Measurements from ENCODE around the gene LPAR4.
"Not testable (repeated sequence)": the region's sequence is repeated elsewhere in the genome, so short reads cannot be mapped to it uniquely, and the experiment has no call there.

Gene LPAR4

DNA sequence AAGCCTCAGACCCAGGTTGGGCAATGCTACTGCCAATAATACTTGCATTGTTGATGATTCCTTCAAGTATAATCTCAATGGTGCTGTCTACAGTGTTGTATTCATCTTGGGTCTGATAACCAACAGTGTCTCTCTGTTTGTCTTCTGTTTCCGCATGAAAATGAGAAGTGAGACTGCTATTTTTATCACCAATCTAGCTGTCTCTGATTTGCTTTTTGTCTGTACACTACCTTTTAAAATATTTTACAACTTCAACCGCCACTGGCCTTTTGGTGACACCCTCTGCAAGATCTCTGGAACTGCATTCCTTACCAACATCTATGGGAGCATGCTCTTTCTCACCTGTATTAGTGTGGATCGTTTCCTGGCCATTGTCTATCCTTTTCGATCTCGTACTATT is 7.4 kb downstream of the LPAR4 start:
- H3K27me3 ChIP-seq (ENCODE audit: control insufficient read depth, insufficient read depth, low read length), result no peaks in the 10 kb centered on the region
- H3K36me3 ChIP-seq (ENCODE audit: control insufficient read depth, insufficient read depth, low read length), result no peaks in the 10 kb centered on the region
- H3K27ac ChIP-seq (ENCODE audit: low read length), result no peak overlapping the region
- no CpG with 5 or more reads among the region's 5 CpGs for WGBS (ENCODE audit: insufficient coverage, insufficient read length)
- DNase-seq (ENCODE audit: low read depth, low spot score), result no peak
- H3K9me3 ChIP-seq (ENCODE audit: control insufficient read depth, insufficient read depth, low read length), result no peaks in the 10 kb centered on the region
- H3K4me3 ChIP-seq (ENCODE audit: low read length), result no peak overlapping the region
- H3K4me1 ChIP-seq (ENCODE audit: control insufficient read depth, insufficient read depth, low read length), result no peaks in the 10 kb centered on the region

DNA sequence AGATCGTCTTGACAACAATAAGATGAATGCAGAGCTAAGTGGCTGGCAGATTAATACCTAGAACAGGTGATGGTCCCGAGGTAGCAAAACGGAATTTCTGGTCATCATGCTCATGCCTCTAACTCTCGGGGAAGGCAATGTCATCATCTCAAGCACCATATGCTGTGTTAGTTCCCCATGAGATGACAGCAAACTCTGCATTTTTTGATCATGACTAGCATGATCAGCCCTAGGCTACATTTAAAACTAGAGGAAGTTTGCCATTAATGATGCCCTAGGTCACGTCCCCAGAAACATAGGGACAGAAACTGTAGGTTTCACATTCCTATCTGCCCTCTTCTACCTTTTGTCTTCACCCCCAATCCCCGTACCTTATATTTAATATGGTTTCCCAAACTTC is 11.6 kb downstream of the LPAR4 start:
- no peaks in the 10 kb centered on the region for H3K9me3 ChIP-seq (ENCODE audit: control insufficient read depth, insufficient read depth, low read length)
- no peak for DNase-seq (ENCODE audit: low read depth, low spot score)
- WGBS (ENCODE audit: insufficient coverage, insufficient read length), result no CpG with 5 or more reads among the region's 6 CpGs

DNA sequence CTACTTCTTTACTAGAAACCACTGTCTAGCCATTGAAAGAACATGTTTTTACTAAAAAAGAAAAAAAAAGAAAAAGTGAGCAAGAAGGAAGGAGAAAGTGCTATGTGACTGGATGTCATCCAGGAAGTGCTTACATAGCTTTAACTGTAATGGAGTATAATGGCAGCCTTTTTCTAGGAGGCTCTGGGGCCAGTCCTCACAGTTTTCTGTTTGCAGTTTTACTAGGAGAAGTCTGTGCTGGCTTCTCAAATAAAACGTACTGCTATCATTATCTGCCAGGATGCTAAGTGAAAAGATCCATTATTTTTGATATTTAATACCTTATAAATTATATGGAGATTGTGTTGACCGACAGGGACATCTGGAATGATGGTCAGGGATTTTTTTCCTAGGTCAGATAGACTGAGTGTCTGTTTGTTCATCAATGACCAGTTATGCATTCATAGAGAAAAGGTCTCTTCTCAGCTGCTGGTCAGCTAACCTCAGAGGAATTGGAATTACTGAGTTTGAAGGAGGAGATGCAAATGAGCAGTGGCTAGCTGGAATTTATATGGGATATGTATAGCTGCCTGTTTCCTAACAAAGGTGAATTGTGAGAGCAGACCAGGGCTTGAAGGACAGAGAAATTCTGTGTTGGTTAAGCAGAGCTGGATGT is 21.7 kb downstream of the LPAR4 start:
- Histone ChIP-seq H3K36me3 (ENCODE audit: control insufficient read depth, insufficient read depth, low read length) (no peaks in the 10 kb centered on the region), H3K4me3 (ENCODE audit: low read length) (no peak overlapping the region), H3K9me3 (ENCODE audit: control insufficient read depth, insufficient read depth, low read length) (no peaks in the 10 kb centered on the region), H3K4me1 (ENCODE audit: control insufficient read depth, insufficient read depth, low read length) (no peaks in the 10 kb centered on the region), H3K27me3 (ENCODE audit: control insufficient read depth, insufficient read depth, low read length) (no peaks in the 10 kb centered on the region), H3K27ac (ENCODE audit: low read length) (no peak overlapping the region)
- DNase-seq (ENCODE audit: low read depth, low spot score), result no peak
- WGBS (ENCODE audit: insufficient coverage, insufficient read length), result no CpG with 5 or more reads among the region's 2 CpGs

More for the DNA sequence above, 11.6 kb downstream of the LPAR4 start:
- no peaks in the 10 kb centered on the region for H3K27me3 ChIP-seq (ENCODE audit: control insufficient read depth, insufficient read depth, low read length)
- no peak overlapping the region for H3K27ac ChIP-seq (ENCODE audit: low read length)
- no peaks in the 10 kb centered on the region for H3K36me3 ChIP-seq (ENCODE audit: control insufficient read depth, insufficient read depth, low read length)
- H3K4me1 ChIP-seq (ENCODE audit: control insufficient read depth, insufficient read depth, low read length), result no peaks in the 10 kb centered on the region
- H3K4me3 ChIP-seq (ENCODE audit: low read length), result no peak overlapping the region

DNA sequence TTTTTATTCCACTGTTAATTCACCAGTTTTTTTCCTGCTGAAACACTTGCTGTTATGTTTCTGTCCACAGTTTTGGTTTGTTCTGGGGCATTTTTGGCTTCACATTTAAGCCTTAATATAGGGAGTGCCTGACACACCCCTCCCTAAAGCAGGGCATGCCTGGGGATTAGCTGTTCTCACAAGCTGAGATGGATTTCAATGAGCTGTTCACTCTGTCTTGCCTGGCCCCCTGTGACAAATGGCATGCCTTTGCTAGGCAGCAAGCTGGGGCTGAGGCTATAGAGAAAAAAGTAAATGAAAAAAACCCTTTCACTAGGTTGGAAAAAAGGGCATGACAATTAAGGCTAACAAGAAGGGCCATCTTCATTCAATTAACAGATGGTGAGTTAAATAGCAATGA is 22.4 kb downstream of the LPAR4 start:
- Histone ChIP-seq H3K27ac (ENCODE audit: low read length) (no peak overlapping the region), H3K27me3 (ENCODE audit: control insufficient read depth, insufficient read depth, low read length) (no peaks in the 10 kb centered on the region), H3K9me3 (ENCODE audit: control insufficient read depth, insufficient read depth, low read length) (no peaks in the 10 kb centered on the region), H3K4me3 (ENCODE audit: low read length) (no peak overlapping the region), H3K4me1 (ENCODE audit: control insufficient read depth, insufficient read depth, low read length) (no peaks in the 10 kb centered on the region), H3K36me3 (ENCODE audit: control insufficient read depth, insufficient read depth, low read length) (no peaks in the 10 kb centered on the region)
- DNase-seq (ENCODE audit: low read depth, low spot score), result no peak

DNA sequence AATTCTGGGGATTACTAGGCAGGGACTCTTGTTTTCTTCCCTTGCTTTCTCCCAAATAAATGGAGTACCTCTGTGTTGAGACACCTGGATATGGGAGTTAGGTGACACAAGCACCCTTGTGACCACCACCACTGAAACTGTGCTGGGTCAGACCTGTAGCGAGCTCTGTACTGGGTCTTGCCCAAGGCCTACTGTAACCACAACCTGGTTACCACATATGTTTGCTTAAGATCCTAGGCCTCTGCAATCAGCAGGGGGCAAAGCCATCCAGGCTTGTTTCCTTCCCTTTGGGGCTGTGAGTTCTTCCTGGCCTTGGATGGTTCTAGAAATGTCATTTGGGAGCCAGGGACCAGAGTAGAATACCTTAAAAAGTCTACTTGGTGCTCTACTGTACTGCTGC is 49.4 kb downstream of the LPAR4 start:
- Histone ChIP-seq H3K27me3 (ENCODE audit: control insufficient read depth, insufficient read depth, low read length) (no peaks in the 10 kb centered on the region), H3K4me1 (ENCODE audit: control insufficient read depth, insufficient read depth, low read length) (no peaks in the 10 kb centered on the region), H3K4me3 (ENCODE audit: low read length) (no peak overlapping the region), H3K36me3 (ENCODE audit: control insufficient read depth, insufficient read depth, low read length) (no peaks in the 10 kb centered on the region), H3K9me3 (ENCODE audit: control insufficient read depth, insufficient read depth, low read length) (no peaks in the 10 kb centered on the region), H3K27ac (ENCODE audit: low read length) (no peak overlapping the region)
- WGBS (ENCODE audit: insufficient coverage, insufficient read length), result no CpG with 5 or more reads among the region's 1 CpG
- no peak for DNase-seq (ENCODE audit: low read depth, low spot score)

DNA sequence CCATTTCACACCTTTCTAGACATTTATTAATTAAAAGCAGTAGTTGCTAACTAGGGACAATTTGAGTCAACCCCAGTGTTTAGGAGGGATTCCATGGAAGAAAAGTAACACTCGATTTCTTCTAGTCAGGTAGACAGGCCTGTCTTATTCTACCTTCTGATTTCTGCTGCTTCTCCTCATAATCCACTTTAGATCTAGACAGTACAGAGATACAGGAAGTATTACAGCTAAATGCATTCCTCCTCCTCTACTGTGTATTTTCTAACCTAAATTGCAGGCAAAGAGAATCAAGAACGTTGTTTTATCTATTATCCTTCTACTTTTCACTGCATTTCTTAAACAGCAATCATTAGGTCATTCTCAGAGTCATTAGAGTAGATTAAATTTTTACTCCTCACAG is 52.6 kb downstream of the LPAR4 start:
- no peaks in the 10 kb centered on the region for H3K4me1 ChIP-seq (ENCODE audit: control insufficient read depth, insufficient read depth, low read length)
- H3K9me3 ChIP-seq (ENCODE audit: control insufficient read depth, insufficient read depth, low read length), result no peaks in the 10 kb centered on the region
- H3K36me3 ChIP-seq (ENCODE audit: control insufficient read depth, insufficient read depth, low read length), result no peaks in the 10 kb centered on the region
- no peaks in the 10 kb centered on the region for H3K27me3 ChIP-seq (ENCODE audit: control insufficient read depth, insufficient read depth, low read length)
- no CpG with 5 or more reads among the region's 2 CpGs for WGBS (ENCODE audit: insufficient coverage, insufficient read length)
- no peak overlapping the region for H3K4me3 ChIP-seq (ENCODE audit: low read length)
- no peak for DNase-seq (ENCODE audit: low read depth, low spot score)
- no peak overlapping the region for H3K27ac ChIP-seq (ENCODE audit: low read length)

DNA sequence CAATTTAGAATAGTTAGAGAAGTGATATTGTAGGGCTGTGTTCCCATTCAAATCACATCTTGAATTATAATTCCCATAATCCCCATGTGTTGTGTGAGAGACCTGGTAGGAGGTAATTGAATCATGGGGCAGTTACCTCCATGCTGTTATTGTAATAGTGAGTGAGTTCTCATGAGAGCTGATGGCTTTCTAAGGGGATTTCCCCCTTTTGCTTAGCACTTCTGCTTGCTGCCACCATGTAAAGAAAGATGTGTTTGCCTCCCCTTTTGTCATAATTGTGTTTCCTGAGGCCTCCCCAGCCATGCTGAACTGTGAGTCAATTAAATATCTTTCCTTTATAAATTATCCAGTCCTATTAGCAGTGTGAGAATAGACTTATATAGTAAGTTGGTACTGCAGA is 53.2 kb downstream of the LPAR4 start:
- DNase-seq (ENCODE audit: low read depth, low spot score), result no peak

DNA sequence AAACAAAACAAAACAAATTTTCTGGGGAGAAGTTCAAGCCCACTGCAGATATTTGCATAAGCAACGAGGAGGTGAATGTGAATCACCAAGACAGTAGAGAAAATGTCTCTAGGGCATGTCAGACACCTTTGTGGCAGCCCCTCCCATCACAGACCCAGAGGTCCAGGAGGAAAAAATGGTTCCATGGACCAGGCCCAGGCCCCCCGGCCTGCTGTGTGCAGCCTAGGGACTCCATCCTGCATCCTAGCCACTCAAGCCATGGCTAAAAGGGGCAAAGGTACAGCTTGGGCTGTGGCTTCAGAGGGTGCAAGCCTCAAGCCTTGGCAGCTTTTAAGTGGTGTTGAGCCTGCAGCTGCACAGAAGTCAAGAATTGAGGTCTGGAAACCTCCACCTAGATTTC is 54.0 kb downstream of the LPAR4 start:
- no peaks in the 10 kb centered on the region for H3K27me3 ChIP-seq (ENCODE audit: control insufficient read depth, insufficient read depth, low read length)
- H3K4me1 ChIP-seq (ENCODE audit: control insufficient read depth, insufficient read depth, low read length), result no peaks in the 10 kb centered on the region
- no peak overlapping the region for H3K27ac ChIP-seq (ENCODE audit: low read length)
- no peaks in the 10 kb centered on the region for H3K36me3 ChIP-seq (ENCODE audit: control insufficient read depth, insufficient read depth, low read length)
- no peak for DNase-seq (ENCODE audit: low read depth, low spot score)
- no CpG with 5 or more reads among the region's 2 CpGs for WGBS (ENCODE audit: insufficient coverage, insufficient read length)
- no peaks in the 10 kb centered on the region for H3K9me3 ChIP-seq (ENCODE audit: control insufficient read depth, insufficient read depth, low read length)
- H3K4me3 ChIP-seq (ENCODE audit: low read length), result no peak overlapping the region

More for the DNA sequence above, 53.2 kb downstream of the LPAR4 start:
- Histone ChIP-seq H3K9me3 (ENCODE audit: control insufficient read depth, insufficient read depth, low read length) (no peaks in the 10 kb centered on the region), H3K4me3 (ENCODE audit: low read length) (no peak overlapping the region), H3K4me1 (ENCODE audit: control insufficient read depth, insufficient read depth, low read length) (no peaks in the 10 kb centered on the region), H3K27ac (ENCODE audit: low read length) (no peak overlapping the region), H3K36me3 (ENCODE audit: control insufficient read depth, insufficient read depth, low read length) (no peaks in the 10 kb centered on the region), H3K27me3 (ENCODE audit: control insufficient read depth, insufficient read depth, low read length) (no peaks in the 10 kb centered on the region)

DNA sequence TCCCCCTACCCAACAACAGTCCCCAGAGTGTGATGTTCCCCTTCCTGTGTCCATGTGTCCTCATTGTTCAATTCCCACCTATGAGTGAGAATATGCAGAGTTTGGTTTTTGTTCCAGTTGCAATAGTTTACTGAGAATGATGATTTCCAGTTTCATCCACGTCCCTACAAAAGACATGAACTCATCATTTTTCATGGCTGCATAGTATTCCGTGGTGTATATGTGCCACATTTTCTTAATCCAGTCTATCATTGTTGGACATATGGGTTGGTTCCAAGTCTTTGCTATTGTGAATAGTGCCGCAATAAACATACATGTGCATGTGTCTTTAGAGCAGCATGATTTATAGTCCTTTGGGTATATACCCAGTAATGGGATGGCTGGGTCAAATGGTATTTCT is 55.0 kb downstream of the LPAR4 start:
- H3K9me3 ChIP-seq (ENCODE audit: control insufficient read depth, insufficient read depth, low read length); DNase-seq (ENCODE audit: low read depth, low spot score); H3K36me3 ChIP-seq (ENCODE audit: control insufficient read depth, insufficient read depth, low read length); H3K27me3 ChIP-seq (ENCODE audit: control insufficient read depth, insufficient read depth, low read length); H3K4me3 ChIP-seq (ENCODE audit: low read length); H3K27ac ChIP-seq (ENCODE audit: low read length); H3K4me1 ChIP-seq (ENCODE audit: control insufficient read depth, insufficient read depth, low read length): not testable (repeated sequence)
- WGBS (ENCODE audit: insufficient coverage, insufficient read length), result no CpG with 5 or more reads among the region's 3 CpGs

Data from iPS DF 6.9 (cell line).